ENCODE data around the gene COQ2.
A peak's percentile ranks its signal among the peaks of the same experiment; 100 is the strongest.
"Not testable (repeated sequence)": the region's sequence is repeated elsewhere in the genome, so short reads cannot be mapped to it uniquely, and the experiment has no call there.

Gene COQ2

GRCh38 chr4:83284193-83285054, at the start of gene COQ2:
Gene COQ2 (minus strand): TSS chr4:83284798. CDS start chr4:83284764, 34 bp downstream.
- DNase-seq = peak; percentile 91

GRCh38 chr4:83331956-83332355, 47.4 kb upstream of the COQ2 start:
- no peak for DNase-seq

- no peak for DNase-seq
Measured at GRCh38 chr4:83329521-83330110, 45.0 kb upstream of the COQ2 start.

- DNase-seq = peak; percentile 19
Measured at GRCh38 chr4:83328521-83329187, 44.1 kb upstream of the COQ2 start.

GRCh38 chr4:83326546-83326945, 41.9 kb upstream of the COQ2 start:
- no peak for DNase-seq

- not testable (repeated sequence) for DNase-seq
Measured at GRCh38 chr4:83325306-83325705, 40.7 kb upstream of the COQ2 start.

- DNase-seq = no peak
Measured at GRCh38 chr4:83323136-83323535, 38.5 kb upstream of the COQ2 start.

GRCh38 chr4:83320548-83320947, 36.0 kb upstream of the COQ2 start:
- DNase-seq = no peak

- DNase-seq = no peak
Measured at GRCh38 chr4:83318666-83319065, 34.1 kb upstream of the COQ2 start.

GRCh38 chr4:83317671-83318070, 33.1 kb upstream of the COQ2 start:
- DNase-seq = no peak

- no peak for DNase-seq
Measured at GRCh38 chr4:83316459-83317165, 32.0 kb upstream of the COQ2 start.

GRCh38 chr4:83315341-83315870, 30.8 kb upstream of the COQ2 start:
- DNase-seq = no peak

- no peak for DNase-seq
Measured at GRCh38 chr4:83308672-83309071, 24.1 kb upstream of the COQ2 start.

- no peak for DNase-seq
Measured at GRCh38 chr4:83307920-83308319, 23.3 kb upstream of the COQ2 start.

GRCh38 chr4:83305187-83305586, 20.6 kb upstream of the COQ2 start:
- no peak for DNase-seq

GRCh38 chr4:83297548-83298260, 13.1 kb upstream of the COQ2 start:
- no peak for DNase-seq

- DNase-seq = no peak
Measured at GRCh38 chr4:83293305-83294046, 8.9 kb upstream of the COQ2 start.

- not testable (repeated sequence) for DNase-seq
Measured at GRCh38 chr4:83290059-83290774, 5.6 kb upstream of the COQ2 start.

GRCh38 chr4:83288381-83288780, 3.8 kb upstream of the COQ2 start:
- DNase-seq = peak; percentile 10

GRCh38 chr4:83285055-83285407, 433 bp upstream of the COQ2 start:
- no peak for DNase-seq

- no peak for DNase-seq
Measured at GRCh38 chr4:83283181-83283580, 1.4 kb downstream of the COQ2 start.

Measured in NCI-H82 (cell line).